Stomach (tissue), 4 donors: ENCODE data around the gene ZC3H12D.
"Not testable (repeated sequence)": the region's sequence is repeated elsewhere in the genome, so short reads cannot be mapped to it uniquely, and the experiment has no call there.

ENCODE experiments used
- POLR2A ChIP-seq, 4 donors: fragments of 450-650 bp; IDR thresholded peaks; one replicate each; pipeline ENCODE4 v1.6.1; 2016; ENCODE audit warnings: antibody characterized with exemption in 4 of 4, control low read depth in 2 of 4, mild to moderate bottlenecking in 1 of 4, moderate library complexity in 1 of 4
- POLR2AphosphoS5 ChIP-seq, 3 donors: sonication (generic); formaldehyde crosslinking; IDR thresholded peaks; one replicate each; pipeline ENCODE4 v1.6.1; 2016; ENCODE audit warnings: antibody characterized with exemption in 3 of 3
- TF ChIP-seq, protein P1 (sequence below), 7 experiments: fragments of 450-650 bp in 4 of 7; fragments of 200-600 bp in 3 of 7; sonication (generic) in 3 of 7; IDR thresholded peaks; one replicate each; pipeline ENCODE4 v1.5.1; 2016 to 2019; ENCODE audit warnings: antibody characterized with exemption in 7 of 7, control low read depth in 2 of 7, mild to moderate bottlenecking in 1 of 7

DNA sequence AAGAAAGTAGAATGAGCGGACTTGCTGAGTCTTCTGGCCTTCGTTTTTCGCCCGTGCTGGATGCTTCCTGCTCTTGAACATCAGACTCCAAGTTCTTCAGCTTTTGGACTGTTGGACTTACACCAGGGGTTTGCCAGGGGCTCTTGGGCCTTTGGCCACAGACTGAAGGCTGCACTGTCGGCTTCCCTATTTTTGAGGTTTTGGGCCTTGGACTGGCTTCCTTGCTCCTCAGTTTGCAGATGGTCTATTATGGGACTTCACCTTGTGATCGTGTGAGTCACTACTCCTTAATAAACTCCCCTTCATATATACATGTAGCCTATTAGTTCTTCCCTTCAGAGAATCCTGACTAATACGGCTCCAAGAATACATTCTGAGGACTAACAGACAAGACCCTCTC, 22.1 kb downstream of the ZC3H12D start:
- TF ChIP-seq POLR2AphosphoS5, POLR2A (IDR thresholded peaks at IDR 0.05): not testable (repeated sequence)
- TF ChIP-seq, protein P1, sequence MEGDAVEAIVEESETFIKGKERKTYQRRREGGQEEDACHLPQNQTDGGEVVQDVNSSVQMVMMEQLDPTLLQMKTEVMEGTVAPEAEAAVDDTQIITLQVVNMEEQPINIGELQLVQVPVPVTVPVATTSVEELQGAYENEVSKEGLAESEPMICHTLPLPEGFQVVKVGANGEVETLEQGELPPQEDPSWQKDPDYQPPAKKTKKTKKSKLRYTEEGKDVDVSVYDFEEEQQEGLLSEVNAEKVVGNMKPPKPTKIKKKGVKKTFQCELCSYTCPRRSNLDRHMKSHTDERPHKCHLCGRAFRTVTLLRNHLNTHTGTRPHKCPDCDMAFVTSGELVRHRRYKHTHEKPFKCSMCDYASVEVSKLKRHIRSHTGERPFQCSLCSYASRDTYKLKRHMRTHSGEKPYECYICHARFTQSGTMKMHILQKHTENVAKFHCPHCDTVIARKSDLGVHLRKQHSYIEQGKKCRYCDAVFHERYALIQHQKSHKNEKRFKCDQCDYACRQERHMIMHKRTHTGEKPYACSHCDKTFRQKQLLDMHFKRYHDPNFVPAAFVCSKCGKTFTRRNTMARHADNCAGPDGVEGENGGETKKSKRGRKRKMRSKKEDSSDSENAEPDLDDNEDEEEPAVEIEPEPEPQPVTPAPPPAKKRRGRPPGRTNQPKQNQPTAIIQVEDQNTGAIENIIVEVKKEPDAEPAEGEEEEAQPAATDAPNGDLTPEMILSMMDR (IDR thresholded peaks at IDR 0.05), result not testable (repeated sequence)
